Neural progenitor cell (in vitro differentiated cells): ENCODE data around the gene POPDC2.

Source experiments
- EZH2 ChIP-seq: fragments of 200-600 bp; sonication (generic); IDR thresholded peaks from 2 replicates; pipeline ENCODE4 v1.6.1; 2017; ENCODE audit warnings: antibody characterized with exemption, mild to moderate bottlenecking, moderate library complexity
- EZH2phosphoT487 ChIP-seq: fragments of 200-600 bp; sonication (generic); IDR thresholded peaks from 2 replicates; pipeline ENCODE4 v1.6.1; 2017; ENCODE audit warnings: antibody characterized with exemption
- TF ChIP-seq, protein P1 (sequence below): fragments of 200-600 bp; sonication (generic); IDR thresholded peaks from 2 replicates; pipeline ENCODE4 v1.5.1; 2017; ENCODE audit warnings: antibody characterized with exemption, mild to moderate bottlenecking

DNA sequence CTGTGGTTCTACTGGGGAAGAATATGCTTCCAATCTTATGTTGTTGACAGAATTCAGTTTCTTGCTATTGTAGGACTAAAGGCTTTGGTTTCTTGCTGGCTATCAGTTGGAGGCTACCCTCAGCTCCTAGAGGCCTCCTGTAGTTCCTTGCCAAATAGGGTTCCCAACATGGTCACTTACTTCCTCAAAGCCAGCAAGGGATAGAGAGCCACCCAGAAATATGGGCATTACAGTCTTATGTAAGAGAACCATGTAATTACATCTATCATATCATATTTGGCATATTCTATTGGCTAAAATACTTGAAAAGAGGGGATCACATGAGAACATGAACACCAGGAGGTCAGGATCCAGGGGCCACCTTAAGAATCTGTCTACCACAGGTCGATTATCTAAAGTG, 23.0 kb upstream of the POPDC2 start:
- TF ChIP-seq, protein P1, sequence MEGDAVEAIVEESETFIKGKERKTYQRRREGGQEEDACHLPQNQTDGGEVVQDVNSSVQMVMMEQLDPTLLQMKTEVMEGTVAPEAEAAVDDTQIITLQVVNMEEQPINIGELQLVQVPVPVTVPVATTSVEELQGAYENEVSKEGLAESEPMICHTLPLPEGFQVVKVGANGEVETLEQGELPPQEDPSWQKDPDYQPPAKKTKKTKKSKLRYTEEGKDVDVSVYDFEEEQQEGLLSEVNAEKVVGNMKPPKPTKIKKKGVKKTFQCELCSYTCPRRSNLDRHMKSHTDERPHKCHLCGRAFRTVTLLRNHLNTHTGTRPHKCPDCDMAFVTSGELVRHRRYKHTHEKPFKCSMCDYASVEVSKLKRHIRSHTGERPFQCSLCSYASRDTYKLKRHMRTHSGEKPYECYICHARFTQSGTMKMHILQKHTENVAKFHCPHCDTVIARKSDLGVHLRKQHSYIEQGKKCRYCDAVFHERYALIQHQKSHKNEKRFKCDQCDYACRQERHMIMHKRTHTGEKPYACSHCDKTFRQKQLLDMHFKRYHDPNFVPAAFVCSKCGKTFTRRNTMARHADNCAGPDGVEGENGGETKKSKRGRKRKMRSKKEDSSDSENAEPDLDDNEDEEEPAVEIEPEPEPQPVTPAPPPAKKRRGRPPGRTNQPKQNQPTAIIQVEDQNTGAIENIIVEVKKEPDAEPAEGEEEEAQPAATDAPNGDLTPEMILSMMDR: no peak
- TF ChIP-seq EZH2 (no peak), EZH2phosphoT487 (no peak)
